Calu3 (cell line): ENCODE measurements around the gene PHC3. TPM values are rescaled to one million over a fixed set of nuclear protein-coding genes. Genes with fewer than 3 reads are reported as not detected.

Source experiments
- BruUV-seq: library from RNA; stranded (reverse); fragments of 400-500 nt; replicated peaks from 2 replicates; lab custom pipeline; 2021; lab: Mats Ljungman, UMichigan
- CTCF ChIA-PET: fragments of 300-600 bp; sonication (Branson Sonifier 250); formaldehyde crosslinking; loops from one replicate; lab custom pipeline; 2022; ENCODE audit warnings: antibody characterized with exemption; lab: Charles Lee
- DNase-seq: peaks from one replicate; pipeline ENCODE4 v3.0.0; 2022
- H3K27ac Mint-ChIP-seq: one replicate; pipeline ENCODE4 v1.8.0; 2022; ENCODE audit warnings: mixed read lengths; ENCODE audit not compliant: unreplicated experiment
- H3K27me3 Mint-ChIP-seq: one replicate; pipeline ENCODE4 v1.8.0; 2022; ENCODE audit warnings: mixed read lengths; ENCODE audit not compliant: unreplicated experiment
- H3K36me3 Mint-ChIP-seq: one replicate; pipeline ENCODE4 v1.8.0; 2022; ENCODE audit warnings: mild to moderate bottlenecking, moderate library complexity, mixed read lengths; ENCODE audit not compliant: insufficient read depth, unreplicated experiment
- H3K4me1 Mint-ChIP-seq: one replicate; pipeline ENCODE4 v1.8.0; 2022; ENCODE audit warnings: mild to moderate bottlenecking, low read depth, mixed read lengths; ENCODE audit not compliant: unreplicated experiment
- H3K4me3 Mint-ChIP-seq: one replicate; pipeline ENCODE4 v1.8.0; 2022; ENCODE audit warnings: mild to moderate bottlenecking, low read depth, moderate library complexity, mixed read lengths; ENCODE audit not compliant: unreplicated experiment
- H3K9me3 Mint-ChIP-seq: one replicate; pipeline ENCODE4 v1.8.0; 2022; ENCODE audit warnings: low read depth, mixed read lengths; ENCODE audit not compliant: unreplicated experiment
- intact Hi-C: fragments of 100-400 bp; cut with micrococcal nuclease; formaldehyde crosslinking; loops from one replicate; pipeline ENCODE4 v1.10.0; 2022; ENCODE audit not compliant: unreplicated experiment
- total RNA-seq: library from RNA; stranded (reverse); gene quantifications from 2 replicates; pipeline ENCODE4 v1.2.3, GENCODE V29; 2022
- TF ChIP-seq, protein P1 (sequence below): fragments of 200-600 bp; IDR thresholded peaks from one replicate; pipeline ENCODE4 v1.8.0; 2022; ENCODE audit warnings: antibody characterized with exemption; ENCODE audit not compliant: unreplicated experiment

Gene PHC3
- total RNA-seq, 1 experiment from 2014 or later: 113 TPM

GRCh38 chr3:170062068-170062467, 119.5 kb downstream of the PHC3 start:
- CTCF ChIA-PET: no interaction called here
- intact Hi-C loops: no loop called here
- BruUV-seq: no TSS peak
- H3K27me3 Mint-ChIP-seq: no peaks in the 10 kb centered on the region
- TF ChIP-seq, protein P1, sequence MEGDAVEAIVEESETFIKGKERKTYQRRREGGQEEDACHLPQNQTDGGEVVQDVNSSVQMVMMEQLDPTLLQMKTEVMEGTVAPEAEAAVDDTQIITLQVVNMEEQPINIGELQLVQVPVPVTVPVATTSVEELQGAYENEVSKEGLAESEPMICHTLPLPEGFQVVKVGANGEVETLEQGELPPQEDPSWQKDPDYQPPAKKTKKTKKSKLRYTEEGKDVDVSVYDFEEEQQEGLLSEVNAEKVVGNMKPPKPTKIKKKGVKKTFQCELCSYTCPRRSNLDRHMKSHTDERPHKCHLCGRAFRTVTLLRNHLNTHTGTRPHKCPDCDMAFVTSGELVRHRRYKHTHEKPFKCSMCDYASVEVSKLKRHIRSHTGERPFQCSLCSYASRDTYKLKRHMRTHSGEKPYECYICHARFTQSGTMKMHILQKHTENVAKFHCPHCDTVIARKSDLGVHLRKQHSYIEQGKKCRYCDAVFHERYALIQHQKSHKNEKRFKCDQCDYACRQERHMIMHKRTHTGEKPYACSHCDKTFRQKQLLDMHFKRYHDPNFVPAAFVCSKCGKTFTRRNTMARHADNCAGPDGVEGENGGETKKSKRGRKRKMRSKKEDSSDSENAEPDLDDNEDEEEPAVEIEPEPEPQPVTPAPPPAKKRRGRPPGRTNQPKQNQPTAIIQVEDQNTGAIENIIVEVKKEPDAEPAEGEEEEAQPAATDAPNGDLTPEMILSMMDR: no peak
- peaks cover 11% of the 10 kb centered on the region for H3K36me3 Mint-ChIP-seq
- no peak for DNase-seq
- H3K4me1 Mint-ChIP-seq: no peaks in the 10 kb centered on the region
- H3K9me3 Mint-ChIP-seq: no peaks in the 10 kb centered on the region
- H3K27ac Mint-ChIP-seq: no peak overlapping the region
- H3K4me3 Mint-ChIP-seq: no peak overlapping the region

DNA sequence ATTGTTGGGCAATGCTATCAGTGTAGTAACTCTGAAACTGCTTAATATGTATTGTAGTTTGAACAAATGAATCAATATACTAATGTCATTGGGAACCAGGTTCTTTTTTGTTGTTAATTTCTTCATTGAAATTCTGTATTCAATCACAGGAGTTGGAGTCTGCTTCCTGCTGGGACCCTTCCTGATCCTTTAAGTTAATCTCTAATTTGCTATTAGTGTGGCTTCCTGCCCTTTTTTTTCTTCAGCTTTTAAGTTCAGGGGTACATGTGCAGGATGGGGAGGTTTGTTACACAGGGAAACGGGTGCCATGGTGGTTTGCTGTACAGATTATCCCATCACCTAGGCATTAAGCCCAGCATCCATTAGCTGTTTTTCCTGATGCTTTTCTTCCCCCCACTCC, 122.1 kb downstream of the PHC3 start:
- intact Hi-C loops: no loop called here
- CTCF ChIA-PET: interaction anchor here (0.6 to 1.2 kb wide), 2 partner anchors 10 to 1862 kb away, joined by 3 to 7 read pairs; no protein-coding TSS in a partner anchor
- no peak overlapping the region for H3K27ac Mint-ChIP-seq

GRCh38 chr3:170058127-170058526, 123.4 kb downstream of the PHC3 start:
- Mint-ChIP-seq H3K4me1 (peaks cover 25% of the 10 kb centered on the region), H3K4me3 (no peak overlapping the region), H3K27ac (no peak overlapping the region), H3K9me3 (no peaks in the 10 kb centered on the region), H3K27me3 (no peaks in the 10 kb centered on the region), H3K36me3 (peaks cover 11% of the 10 kb centered on the region)
- TF ChIP-seq, protein P1: no peak
- CTCF ChIA-PET: interaction anchor here (0.7 to 1.2 kb wide), 2 partner anchors 8 to 883 kb away, joined by 3 to 7 read pairs; no protein-coding TSS in a partner anchor
- intact Hi-C loops: no loop called here
- DNase-seq: no peak
- no TSS peak for BruUV-seq

More for the DNA sequence above, 122.1 kb downstream of the PHC3 start:
- peaks cover 22% of the 10 kb centered on the region for H3K4me1 Mint-ChIP-seq
- peaks cover 11% of the 10 kb centered on the region for H3K36me3 Mint-ChIP-seq
- TF ChIP-seq, protein P1: no peak
- BruUV-seq: no TSS peak
- H3K4me3 Mint-ChIP-seq: no peak overlapping the region
- no peaks in the 10 kb centered on the region for H3K27me3 Mint-ChIP-seq
- no peaks in the 10 kb centered on the region for H3K9me3 Mint-ChIP-seq
- no peak for DNase-seq

DNA sequence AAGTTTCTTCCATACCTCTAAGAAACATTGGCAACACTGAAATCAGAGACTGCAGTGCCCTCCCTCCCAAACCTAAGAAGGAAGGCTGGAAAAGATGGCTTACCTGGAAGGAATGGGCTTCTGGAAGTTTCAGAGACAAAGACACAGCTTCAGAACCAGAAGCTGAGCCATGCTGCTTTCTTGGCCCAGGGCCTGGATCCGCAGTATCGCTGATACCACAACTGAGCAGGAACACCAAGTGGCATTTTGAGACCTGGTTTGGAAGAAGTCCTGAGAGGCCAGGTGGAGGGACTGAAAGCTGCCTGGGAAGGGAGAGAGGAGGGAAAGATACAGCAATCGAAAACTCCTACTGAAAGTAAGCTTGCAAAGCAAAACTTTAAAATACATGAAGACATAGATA, 124.0 kb downstream of the PHC3 start:
- H3K4me3 Mint-ChIP-seq: no peak overlapping the region
- peaks cover 7% of the 10 kb centered on the region for H3K36me3 Mint-ChIP-seq
- H3K27ac Mint-ChIP-seq: no peak overlapping the region
- peaks cover 25% of the 10 kb centered on the region for H3K4me1 Mint-ChIP-seq
- DNase-seq: no peak
- intact Hi-C loops: no loop called here
- TF ChIP-seq, protein P1: no peak
- BruUV-seq: no TSS peak
- no peaks in the 10 kb centered on the region for H3K9me3 Mint-ChIP-seq
- no peaks in the 10 kb centered on the region for H3K27me3 Mint-ChIP-seq
- CTCF ChIA-PET: no interaction called here
